GM12878 (cell line): ENCODE measurements around the gene TMEM150B.

Experiments
- CBX5 ChIP-seq: sonication (generic); IDR thresholded peaks from 2 replicates; pipeline ENCODE4 v1.6.1; 2016; ENCODE audit warnings: low read depth, moderate library complexity, mild to moderate bottlenecking, inconsistent platforms
- NBN ChIP-seq: fragments of 450-650 bp; IDR thresholded peaks from 2 replicates; pipeline ENCODE4 v1.6.1; 2016
- POLR2A ChIP-seq: IDR thresholded peaks from 2 replicates; pipeline ENCODE4 v1.6.1; 2011; ENCODE audit warnings: low read depth, mild to moderate bottlenecking, low read length
- POLR2AphosphoS2 ChIP-seq: IDR thresholded peaks from 2 replicates; pipeline ENCODE4 v1.6.1; 2011; ENCODE audit warnings: low read depth, mild to moderate bottlenecking, low read length, improper control_type of control experiment, moderate library complexity
- TAF1 ChIP-seq: IDR thresholded peaks from 2 replicates; pipeline ENCODE4 v1.6.1; 2011; ENCODE audit warnings: mild to moderate bottlenecking, low read depth, low read length, borderline replicate concordance
- TCF12 ChIP-seq: IDR thresholded peaks from 2 replicates; pipeline ENCODE4 v1.6.1; 2011; ENCODE audit warnings: low read depth, mild to moderate bottlenecking, low read length
- ZNF24 ChIP-seq: fragments of 450-650 bp; IDR thresholded peaks from 2 replicates; pipeline ENCODE4 v1.6.1; 2017; ENCODE audit warnings: antibody characterized with exemption, mild to moderate bottlenecking
- ZNF622 ChIP-seq: fragments of 450-650 bp; IDR thresholded peaks from 2 replicates; pipeline ENCODE4 v1.6.1; 2017; ENCODE audit warnings: mild to moderate bottlenecking, inconsistent platforms
- TF ChIP-seq, protein P1 (sequence below), 3 experiments: IDR thresholded peaks in 2 of 3; conservative IDR thresholded peaks in 1 of 3; 2 replicates each; pipeline ENCODE4 v1.5.1; 2011; ENCODE audit warnings: low read depth in 3 of 3, low read length in 3 of 3, mild to moderate bottlenecking in 3 of 3, control low read depth in 2 of 3, moderate library complexity in 2 of 3, inconsistent platforms in 1 of 3, mixed read lengths in 1 of 3; ENCODE audit not compliant: control insufficient read depth in 2 of 3, insufficient read depth in 1 of 3; ENCODE audit errors: extremely low read depth in 1 of 3
- TF ChIP-seq, protein P2 (sequence below): IDR thresholded peaks from 2 replicates; pipeline ENCODE4 v1.6.1; 2011; ENCODE audit warnings: low read depth, low read length, improper control_type of control experiment, borderline replicate concordance

DNA sequence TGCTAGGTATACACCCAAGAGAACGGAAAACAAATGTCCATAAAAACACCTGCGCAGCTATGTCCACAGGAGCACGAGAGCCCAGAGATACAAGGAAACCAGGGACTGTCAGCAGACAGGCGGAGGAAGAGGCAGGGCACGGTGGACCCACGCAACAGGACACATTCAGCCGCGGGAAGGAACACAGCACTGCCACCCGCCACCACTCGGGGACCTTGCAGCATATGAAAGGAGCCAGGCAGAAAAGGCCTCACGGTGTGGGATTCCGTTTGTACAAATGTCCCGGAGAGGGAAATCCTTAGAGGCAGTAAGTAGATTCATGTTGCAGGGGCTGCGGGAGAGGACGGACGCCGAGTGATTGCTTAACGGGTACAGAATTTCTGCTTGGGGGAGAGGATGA, 53.0 kb downstream of the TMEM150B start:
- no peak for TF ChIP-seq TCF12
- TF ChIP-seq, protein P1, sequence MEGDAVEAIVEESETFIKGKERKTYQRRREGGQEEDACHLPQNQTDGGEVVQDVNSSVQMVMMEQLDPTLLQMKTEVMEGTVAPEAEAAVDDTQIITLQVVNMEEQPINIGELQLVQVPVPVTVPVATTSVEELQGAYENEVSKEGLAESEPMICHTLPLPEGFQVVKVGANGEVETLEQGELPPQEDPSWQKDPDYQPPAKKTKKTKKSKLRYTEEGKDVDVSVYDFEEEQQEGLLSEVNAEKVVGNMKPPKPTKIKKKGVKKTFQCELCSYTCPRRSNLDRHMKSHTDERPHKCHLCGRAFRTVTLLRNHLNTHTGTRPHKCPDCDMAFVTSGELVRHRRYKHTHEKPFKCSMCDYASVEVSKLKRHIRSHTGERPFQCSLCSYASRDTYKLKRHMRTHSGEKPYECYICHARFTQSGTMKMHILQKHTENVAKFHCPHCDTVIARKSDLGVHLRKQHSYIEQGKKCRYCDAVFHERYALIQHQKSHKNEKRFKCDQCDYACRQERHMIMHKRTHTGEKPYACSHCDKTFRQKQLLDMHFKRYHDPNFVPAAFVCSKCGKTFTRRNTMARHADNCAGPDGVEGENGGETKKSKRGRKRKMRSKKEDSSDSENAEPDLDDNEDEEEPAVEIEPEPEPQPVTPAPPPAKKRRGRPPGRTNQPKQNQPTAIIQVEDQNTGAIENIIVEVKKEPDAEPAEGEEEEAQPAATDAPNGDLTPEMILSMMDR (IDR thresholded peaks at IDR 0.05 in 2 of 3, conservative IDR thresholded peaks at IDR 0.05 in 1 of 3; ENCODE audit: control insufficient read depth in 2 of 3, extremely low read depth in 1 of 3, insufficient read depth in 1 of 3, low read depth in 3 of 3, low read length in 3 of 3) = no peak
- TF ChIP-seq ZNF24 = no peak
- TF ChIP-seq ZNF622 = no peak
- no peak for TF ChIP-seq CBX5
- no peak for TF ChIP-seq NBN
- no peak for TF ChIP-seq POLR2A
- TF ChIP-seq POLR2AphosphoS2 = no peak
- TF ChIP-seq, protein P2, sequence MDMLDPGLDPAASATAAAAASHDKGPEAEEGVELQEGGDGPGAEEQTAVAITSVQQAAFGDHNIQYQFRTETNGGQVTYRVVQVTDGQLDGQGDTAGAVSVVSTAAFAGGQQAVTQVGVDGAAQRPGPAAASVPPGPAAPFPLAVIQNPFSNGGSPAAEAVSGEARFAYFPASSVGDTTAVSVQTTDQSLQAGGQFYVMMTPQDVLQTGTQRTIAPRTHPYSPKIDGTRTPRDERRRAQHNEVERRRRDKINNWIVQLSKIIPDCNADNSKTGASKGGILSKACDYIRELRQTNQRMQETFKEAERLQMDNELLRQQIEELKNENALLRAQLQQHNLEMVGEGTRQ = no peak
- TF ChIP-seq TAF1 = no peak
